HG03342 (cell line): ENCODE results near the gene FAM98C.

Source experiments
- ATAC-seq: cut with Tn5 transposase; IDR thresholded peaks from one replicate; pipeline ENCODE4 v1.9.1; 2021; ENCODE audit warnings: mild to moderate bottlenecking, moderate library complexity; ENCODE audit not compliant: unreplicated experiment

The FAM98C gene

GRCh38 chr19:38377052-38377451 is 25.8 kb upstream of the FAM98C start:
- no peak for ATAC-seq

- ATAC-seq: no peak
Observed at GRCh38 chr19:38378866-38379265, 24.0 kb upstream of the FAM98C start.

GRCh38 chr19:38381138-38381537 is 21.8 kb upstream of the FAM98C start:
- ATAC-seq: no peak

DNA sequence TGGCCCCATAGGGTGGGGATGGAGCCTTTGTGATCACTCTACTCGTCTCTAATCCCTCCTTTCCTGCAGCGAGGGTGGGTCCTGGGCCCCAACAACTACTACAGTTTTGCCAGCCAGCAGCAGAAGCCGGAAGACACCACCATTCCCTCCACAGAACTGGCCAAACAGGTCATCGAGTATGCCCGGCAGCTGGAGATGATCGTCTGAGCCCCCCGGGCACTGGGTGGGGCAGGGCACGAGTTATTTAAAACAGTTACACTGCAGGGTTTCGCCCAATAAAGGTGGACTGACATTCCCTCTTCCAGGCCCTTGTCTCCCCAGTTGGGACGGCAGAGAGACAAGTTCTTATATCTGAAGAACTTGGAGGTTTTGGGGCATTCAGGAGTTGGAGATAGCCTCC is 19.7 kb upstream of the FAM98C start:
- ATAC-seq: no peak

DNA sequence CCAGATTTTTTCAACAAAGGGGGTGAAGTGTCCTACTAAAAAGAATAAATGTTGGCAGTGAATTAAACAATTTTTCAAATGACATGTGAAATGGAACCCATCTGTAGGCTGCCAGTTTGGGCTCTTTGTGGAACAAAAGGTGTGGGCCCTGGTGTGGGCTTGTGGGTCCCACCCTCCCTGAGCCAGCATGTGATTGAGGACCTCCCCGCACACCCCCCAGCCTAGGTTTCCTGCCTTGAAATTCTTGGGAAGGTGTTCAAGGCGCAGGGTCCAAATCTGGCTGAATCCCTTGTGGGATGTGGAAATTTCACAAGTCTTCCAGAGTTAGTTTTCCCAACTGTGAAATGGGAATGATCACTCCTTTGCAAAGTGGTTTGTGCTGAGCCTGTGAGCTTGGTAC is 19.1 kb upstream of the FAM98C start:
- no peak for ATAC-seq

DNA sequence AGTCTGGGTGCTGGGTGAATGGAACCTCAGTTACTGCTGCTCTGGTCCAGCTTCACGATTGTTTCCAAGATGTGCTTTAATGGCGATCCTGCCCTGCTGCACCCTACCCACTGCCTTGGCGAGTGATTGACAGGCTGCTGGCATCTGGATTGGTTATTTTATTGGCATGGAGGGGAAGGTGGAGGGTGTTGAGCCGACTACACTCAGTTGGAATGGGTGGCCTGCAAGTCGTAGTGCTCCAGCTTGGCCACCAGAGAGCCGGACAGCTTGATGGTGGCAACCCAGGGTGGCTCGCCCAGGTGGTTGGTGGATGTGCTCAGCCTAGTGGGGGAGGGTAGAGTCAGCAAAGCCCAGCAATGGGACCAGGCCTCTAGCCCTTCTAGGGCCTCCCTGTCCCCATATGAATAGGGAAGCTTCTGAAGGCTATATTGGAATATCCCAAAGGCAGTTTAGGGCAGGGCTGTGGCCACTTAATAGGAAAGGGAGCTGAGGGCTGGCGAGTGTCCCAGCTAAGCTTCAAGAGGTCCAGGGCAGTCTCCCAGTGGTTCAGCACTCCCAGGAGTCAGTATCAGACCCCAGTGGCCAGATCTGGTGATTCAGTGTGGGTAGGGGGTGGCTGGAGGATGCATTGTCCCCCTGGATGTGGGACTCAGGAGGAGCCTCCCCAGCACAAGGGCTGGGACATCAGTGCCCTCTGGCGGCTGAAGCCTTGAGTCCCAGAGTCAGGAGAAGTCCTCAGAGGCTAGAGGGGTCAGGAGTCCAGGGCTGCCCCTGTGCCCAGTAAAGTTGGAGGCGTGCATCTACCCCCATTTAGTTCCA is 18.5 kb upstream of the FAM98C start:
- no peak for ATAC-seq

- ATAC-seq: no peak
Observed at GRCh38 chr19:38385057-38385803, 17.7 kb upstream of the FAM98C start.

DNA sequence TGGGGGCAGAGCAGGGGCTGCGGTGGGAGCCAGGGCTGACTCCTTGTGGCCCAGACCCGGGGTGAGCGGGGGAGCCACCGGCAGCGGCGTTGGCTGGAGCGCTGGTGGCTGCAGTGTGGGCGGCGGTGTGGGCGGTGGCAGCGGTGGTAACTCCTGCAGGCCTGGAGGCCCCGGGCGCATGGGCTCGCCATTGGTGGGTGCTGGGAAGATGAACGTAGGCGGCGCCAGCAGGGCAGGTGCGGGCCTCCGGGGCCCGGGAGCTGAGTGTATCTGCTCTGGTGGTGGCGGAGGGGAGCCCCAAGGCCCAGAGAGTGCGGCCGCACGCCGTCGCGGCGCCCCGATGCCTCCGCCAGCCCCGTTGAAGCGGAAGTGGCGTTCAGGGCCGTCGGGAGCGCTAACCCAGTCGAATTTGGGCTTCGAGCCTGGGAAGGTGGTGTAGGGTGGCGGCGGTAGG is 17.1 kb upstream of the FAM98C start:
- no peak for ATAC-seq

DNA sequence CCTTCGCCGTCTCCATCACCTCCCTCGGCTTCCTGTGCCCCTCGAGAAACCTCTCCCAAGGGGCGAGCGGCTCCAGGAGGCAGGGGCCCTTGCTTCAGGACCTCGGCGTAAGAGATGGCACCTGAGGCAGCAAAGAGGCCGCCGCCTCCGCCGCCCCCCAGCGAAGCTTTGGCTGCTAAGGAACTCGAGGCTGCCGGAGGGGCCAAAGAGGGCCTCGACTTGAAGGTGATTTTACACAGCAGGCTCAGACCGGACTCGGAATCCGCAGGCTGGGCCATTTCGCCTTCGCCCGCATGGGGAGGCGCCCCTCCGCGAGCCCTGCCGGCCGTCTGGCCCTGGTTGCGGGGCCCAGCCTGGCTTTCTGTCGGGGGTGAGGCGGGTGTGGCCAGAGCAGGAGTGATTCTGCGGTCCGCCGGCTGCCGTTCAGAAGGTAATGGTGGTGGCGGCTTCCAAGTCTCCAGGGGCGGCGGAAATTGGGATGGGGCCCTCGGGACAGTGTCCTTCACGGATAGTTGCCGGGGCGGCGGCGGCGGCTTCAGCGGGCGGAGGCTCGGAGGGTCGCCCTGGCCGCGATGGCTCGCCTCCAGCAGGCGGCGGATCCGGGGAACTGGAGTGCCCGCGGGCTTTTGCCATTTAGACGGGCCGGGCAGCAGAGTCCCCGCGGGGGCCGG is 16.5 kb upstream of the FAM98C start:
- ATAC-seq: no peak

DNA sequence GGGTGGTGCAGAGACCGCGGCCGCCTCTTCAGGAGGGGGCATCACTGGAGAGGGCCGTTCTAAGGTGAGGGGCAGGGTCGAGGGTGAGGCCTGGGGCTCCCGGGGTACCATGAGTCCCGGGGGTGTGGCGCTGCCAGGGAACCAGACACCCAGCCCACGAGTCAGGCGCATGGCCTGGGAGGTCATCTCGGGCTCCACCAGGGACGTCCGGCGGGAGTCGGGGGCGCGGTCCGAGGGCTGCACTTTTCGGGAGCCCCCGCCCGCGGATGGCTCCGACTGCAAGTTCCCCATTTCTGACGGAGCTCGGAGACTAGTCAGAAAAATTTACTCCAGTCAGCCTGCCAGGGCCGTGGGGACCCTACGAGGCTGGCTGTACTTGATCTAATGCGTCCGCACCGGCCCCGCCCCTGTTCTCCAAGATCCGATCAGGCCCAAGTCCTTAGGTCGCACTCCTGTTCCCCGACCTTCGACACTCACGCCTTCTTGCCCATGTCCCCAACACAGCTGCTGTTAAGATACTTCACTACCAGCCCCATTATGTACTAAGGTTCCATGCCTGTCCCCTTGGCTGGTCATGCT is 15.8 kb upstream of the FAM98C start:
- ATAC-seq: no peak

DNA sequence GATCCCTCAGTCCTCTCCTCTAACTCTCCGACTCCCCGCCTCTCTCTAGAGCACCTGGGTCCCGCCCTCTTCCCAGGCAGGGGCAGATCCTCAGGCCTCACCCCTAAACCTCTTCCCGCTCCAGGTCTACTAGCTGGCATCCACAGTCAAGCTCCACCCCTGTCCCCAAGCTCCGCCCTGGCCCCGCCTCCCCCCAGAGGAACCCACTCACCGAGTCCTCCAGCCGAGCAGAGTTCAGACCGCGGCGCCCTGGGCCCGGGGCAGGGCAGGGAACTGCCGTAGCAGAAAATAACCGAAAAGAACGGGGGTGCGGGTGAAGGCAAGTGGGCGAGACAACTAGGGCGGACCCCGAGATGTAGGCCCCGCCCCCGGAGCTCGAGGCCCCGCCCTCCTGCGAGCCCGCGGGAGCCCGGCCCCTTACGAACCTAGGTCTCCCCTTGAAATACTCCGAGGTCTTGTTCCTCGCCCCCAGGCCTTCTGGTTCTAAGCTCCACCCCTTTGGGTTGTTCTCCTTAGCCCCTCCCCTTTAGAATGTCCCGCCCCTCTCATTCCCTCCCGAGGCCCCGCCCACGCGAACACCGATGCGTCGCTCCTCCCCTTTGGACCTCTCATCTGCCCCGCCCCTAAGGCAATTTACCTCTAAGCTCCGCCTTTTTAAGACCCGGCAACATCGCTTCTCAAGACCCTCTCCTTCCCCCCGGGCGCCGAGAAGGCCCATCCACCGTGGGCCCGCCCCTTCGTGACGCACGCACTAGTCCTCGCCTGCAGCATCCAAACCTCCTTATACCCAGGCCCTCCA is 15.1 kb upstream of the FAM98C start, which contains the start of gene GGN:
TSS of gene GGN (minus strand) at position 485 of the 799 bp plus-strand sequence. CDS start 773 bp downstream, outside the sequence.
- ATAC-seq: peak; percentile 51

GRCh38 chr19:38388349-38389100 is 14.4 kb upstream of the FAM98C start, which contains the start of gene SPRED3:
SPRED3 (plus strand) TSS chr19:38388697; CDS start chr19:38390303, 1,606 bp downstream.
- ATAC-seq: no peak

- ATAC-seq: no peak
Observed at GRCh38 chr19:38389101-38389925, 13.6 kb upstream of the FAM98C start.

DNA sequence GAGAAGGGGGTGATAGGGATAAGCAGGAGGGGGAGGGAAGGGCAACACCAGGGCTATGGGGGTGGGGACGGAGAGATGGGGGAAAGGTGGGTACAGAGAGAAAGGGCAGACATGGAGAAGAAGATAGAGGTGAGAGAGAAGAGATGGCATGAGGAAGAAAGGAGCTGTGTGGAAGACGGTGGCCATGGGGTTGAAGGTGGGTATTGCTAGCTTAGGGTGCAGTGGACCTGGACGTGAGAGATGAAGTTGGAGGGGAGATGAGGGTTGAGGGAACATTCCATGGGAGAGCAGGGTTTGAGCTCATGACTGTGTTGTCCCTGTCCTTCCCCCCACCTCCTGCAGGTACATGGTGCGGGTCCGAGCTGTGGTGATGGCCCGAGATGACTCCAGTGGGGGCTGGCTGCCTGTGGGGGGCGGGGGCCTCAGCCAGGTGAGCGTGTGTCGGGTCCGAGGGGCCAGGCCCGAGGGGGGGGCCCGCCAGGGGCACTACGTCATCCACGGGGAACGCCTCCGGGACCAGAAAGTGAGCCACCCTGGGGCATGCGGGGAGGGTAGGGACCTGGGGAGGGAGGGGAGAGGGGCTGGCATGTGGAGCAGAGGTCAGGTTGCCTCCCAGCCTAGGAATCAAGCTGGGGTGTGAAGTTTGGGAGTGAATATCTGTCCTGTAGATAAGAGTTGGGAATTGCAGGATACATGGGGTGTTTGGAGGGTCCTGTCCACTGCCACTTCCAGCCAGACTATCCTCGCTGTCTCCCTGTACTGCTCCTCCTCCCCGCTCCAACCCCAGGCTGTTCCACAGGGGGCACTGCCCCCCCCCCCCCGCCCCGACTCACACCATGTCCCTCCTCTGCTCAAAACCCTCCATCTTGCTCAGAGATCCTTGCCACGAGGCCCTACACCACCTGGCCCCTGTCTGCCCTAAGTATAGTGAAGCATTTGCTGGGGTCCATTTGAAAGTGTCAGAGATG is 12.7 kb upstream of the FAM98C start:
- ATAC-seq: no peak

DNA sequence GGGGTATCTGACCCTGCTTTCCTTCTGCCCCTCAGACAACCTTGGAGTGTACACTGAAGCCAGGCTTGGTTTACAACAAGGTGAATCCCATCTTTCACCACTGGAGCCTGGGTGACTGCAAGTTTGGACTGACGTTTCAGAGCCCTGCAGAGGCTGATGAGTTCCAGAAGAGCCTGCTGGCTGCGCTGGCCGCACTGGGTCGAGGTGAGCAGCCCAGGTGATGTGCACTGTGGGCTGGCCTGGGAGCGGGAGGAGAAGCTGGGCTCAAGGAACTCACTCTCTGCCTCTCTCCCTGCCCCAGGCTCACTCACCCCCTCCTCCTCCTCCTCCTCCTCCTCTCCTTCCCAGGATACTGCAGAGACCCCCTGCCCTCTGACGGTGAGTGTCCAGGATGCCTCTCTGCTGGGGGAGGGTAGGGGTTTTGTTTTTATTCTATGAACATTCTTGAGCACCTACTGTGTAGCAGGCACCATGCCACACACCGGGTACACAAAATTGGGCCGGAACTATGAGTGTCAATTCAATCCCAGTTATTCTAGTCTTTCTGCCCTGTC is 10.9 kb upstream of the FAM98C start:
- no peak for ATAC-seq

DNA sequence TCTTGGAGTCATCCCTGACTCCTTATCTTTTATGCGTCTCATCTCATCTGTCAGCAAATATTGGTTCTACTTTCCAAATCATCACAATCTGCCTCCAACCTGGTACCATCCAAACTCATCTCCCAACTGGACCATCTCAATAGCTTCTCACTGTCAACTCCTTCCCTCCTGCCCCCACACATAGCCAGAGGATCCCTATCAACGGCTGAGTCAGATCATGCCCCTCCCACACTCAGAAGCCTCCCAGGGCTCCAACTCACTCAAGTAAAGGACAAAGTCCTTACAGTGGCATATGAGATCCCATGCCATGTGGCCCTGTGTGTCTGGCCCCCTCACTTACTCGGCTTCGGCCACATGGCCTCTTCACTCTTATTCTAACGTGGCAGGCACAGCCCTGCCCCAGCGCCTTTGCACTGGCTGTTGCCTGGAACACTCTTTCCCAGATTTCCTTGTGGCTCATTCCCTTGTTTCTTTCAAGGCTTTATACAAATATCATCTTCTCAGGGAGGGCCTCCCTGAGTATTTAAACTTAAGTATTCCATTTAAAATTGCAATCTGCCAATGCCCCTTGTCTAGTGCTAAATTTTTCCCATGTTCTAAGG is 10.1 kb upstream of the FAM98C start:
- no peak for ATAC-seq

DNA sequence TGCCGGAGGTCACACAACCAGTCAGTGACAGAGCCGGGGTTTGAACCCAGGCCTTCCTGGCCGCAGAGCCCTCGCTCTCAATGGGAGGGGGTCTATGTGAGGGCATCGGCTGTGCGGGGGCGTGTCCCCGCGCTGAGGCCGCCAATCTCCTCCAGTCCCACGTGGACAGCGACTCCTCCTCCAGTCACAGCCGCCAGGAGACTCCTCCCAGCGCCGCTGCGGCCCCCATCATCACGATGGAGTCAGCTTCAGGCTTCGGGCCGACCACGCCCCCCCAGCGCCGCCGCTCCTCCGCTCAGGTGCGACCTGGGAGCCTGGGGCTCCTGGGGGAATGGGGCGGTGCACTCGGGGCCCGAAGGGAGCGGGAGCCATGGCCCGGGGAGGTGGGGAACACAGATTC is 8.4 kb upstream of the FAM98C start:
- no peak for ATAC-seq
